22Rv1 (cell line): ENCODE data around the gene GLS2.

Source experiments
- ZFX ChIP-seq: fragments of 450-650 bp; IDR thresholded peaks from 2 replicates; pipeline ENCODE4 v1.6.1; 2017; ENCODE audit warnings: antibody characterized with exemption, borderline replicate concordance
- TF ChIP-seq, protein P1 (sequence below): fragments of 450-650 bp; IDR thresholded peaks from 2 replicates; pipeline ENCODE4 v1.5.1; 2017; ENCODE audit warnings: mild to moderate bottlenecking

DNA sequence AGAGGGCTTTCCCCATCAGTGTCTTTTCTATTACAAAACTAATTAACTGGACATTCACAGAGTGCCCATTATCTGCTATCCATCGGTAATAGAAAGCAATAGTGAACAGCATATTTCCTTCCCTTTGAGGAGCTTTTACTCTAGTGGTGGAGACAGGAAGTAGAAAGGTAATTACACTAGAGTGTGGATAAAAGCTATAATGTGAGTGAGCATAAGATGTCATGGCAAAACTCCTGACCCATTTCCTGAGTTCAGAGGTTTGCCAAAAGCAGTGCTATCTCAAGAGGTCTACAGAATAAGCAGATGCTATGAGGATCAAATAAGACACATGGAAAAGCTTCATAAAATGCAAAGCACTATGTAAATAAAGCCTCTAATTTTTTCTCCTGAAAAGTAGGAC is 62.8 kb downstream of the GLS2 start:
- TF ChIP-seq, protein P1, sequence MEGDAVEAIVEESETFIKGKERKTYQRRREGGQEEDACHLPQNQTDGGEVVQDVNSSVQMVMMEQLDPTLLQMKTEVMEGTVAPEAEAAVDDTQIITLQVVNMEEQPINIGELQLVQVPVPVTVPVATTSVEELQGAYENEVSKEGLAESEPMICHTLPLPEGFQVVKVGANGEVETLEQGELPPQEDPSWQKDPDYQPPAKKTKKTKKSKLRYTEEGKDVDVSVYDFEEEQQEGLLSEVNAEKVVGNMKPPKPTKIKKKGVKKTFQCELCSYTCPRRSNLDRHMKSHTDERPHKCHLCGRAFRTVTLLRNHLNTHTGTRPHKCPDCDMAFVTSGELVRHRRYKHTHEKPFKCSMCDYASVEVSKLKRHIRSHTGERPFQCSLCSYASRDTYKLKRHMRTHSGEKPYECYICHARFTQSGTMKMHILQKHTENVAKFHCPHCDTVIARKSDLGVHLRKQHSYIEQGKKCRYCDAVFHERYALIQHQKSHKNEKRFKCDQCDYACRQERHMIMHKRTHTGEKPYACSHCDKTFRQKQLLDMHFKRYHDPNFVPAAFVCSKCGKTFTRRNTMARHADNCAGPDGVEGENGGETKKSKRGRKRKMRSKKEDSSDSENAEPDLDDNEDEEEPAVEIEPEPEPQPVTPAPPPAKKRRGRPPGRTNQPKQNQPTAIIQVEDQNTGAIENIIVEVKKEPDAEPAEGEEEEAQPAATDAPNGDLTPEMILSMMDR: no peak
- TF ChIP-seq ZFX: no peak
